ENCODE results near the gene APOL6.

APOL6 gene

DNA sequence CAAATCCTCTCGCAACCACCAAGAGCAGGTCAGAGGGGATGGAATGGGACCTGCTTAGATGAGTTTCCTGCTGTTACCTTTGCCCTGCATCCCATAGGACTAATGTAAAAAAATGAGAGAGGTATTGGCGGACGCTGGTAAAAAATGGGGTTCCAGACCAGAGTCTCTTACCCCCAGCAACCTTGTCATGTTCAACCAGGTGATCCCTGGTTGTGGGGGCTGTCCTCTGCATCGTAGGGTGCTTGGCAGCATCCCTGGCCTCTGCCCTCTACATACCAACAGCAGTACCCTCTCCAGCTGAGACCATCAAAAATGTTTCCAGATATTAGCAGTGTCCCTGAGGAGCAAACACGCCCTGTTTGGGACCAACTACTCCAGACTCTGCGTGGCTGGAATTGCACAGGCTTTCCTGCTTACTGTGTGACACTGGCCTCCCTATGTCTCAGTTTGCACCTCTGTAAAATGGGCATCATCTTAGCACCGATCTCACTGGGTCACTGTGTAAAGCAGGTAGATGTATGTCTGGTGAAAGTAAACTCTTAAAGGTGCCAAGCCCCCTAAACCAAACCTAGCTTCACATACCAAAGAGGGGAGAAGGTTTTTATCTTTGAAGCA, 1.5 kb downstream of the APOL6 start:
- H2BK5ac ChIP-seq (ENCODE audit: low read length): no peak overlapping the region
- no peak overlapping the region for H3K9ac ChIP-seq (ENCODE audit: low read depth, low read length, poor library complexity)
- no peaks in the 10 kb centered on the region for H3K9me3 ChIP-seq (replicated peaks in 1 of 2; ENCODE audit: control insufficient read depth in 2 of 2, insufficient read depth in 1 of 2, low read depth in 1 of 2, low read length in 2 of 2)
- peaks cover 0 to 8% of the 10 kb centered on the region in 2 donors for H3K4me1 ChIP-seq (ENCODE audit: control insufficient read depth in 2 of 2, insufficient read depth in 1 of 2, low read depth in 1 of 2, low read length in 2 of 2)
- H3K27ac ChIP-seq (replicated peaks; ENCODE audit: low read length): no peak overlapping the region
- H3K14ac ChIP-seq (ENCODE audit: low read length): no peak overlapping the region
- H3K4me2 ChIP-seq (ENCODE audit: insufficient read depth, low read length, poor library complexity, severe bottlenecking): no peak overlapping the region
- H3K18ac ChIP-seq (ENCODE audit: low read length): no peak overlapping the region
- H2AK5ac ChIP-seq (ENCODE audit: low read depth, low read length): no peak overlapping the region
- DNase-seq (ENCODE audit: low spot score): no peak
- no peak overlapping the region for H2BK15ac ChIP-seq (ENCODE audit: low read length)
- H2BK12ac ChIP-seq (ENCODE audit: low read length): no peak overlapping the region
- WGBS, 2 donors (ENCODE audit: extremely low coverage in 2 of 2, insufficient read length in 2 of 2, insufficient replicate concordance in 1 of 2): no CpG with 5 or more reads among the region's 7 CpGs
- H3K4me3 ChIP-seq (ENCODE audit: low read length in 2 of 2): no peak overlapping the region
- H2AFZ ChIP-seq (ENCODE audit: low read length): no peak overlapping the region
- H3K36me3 ChIP-seq (replicated peaks in 1 of 2; ENCODE audit: control insufficient read depth in 2 of 2, insufficient read depth in 2 of 2, low read length in 2 of 2): no peaks in the 10 kb centered on the region
- H4K91ac ChIP-seq (ENCODE audit: low read depth, low read length, poor library complexity): no peak overlapping the region
- H2BK120ac ChIP-seq (ENCODE audit: low read depth, low read length): no peak overlapping the region
- no peaks in the 10 kb centered on the region for H3K27me3 ChIP-seq (ENCODE audit: control insufficient read depth in 3 of 3, insufficient read depth in 3 of 3, low read depth in 1 of 3, low read length in 3 of 3)
- no peak overlapping the region for H4K8ac ChIP-seq (ENCODE audit: low read depth, low read length)
- no peak overlapping the region for H3K23ac ChIP-seq (ENCODE audit: low read depth, low read length, poor library complexity)
- H3K4ac ChIP-seq (ENCODE audit: low read length): no peak overlapping the region
- no peaks in the 10 kb centered on the region for H3K79me1 ChIP-seq (ENCODE audit: low read depth, low read length)

- Histone ChIP-seq H3K9ac (ENCODE audit: low read depth, low read length, poor library complexity) (no peak overlapping the region), H3K79me1 (ENCODE audit: low read depth, low read length) (no peaks in the 10 kb centered on the region), H2BK120ac (ENCODE audit: low read depth, low read length) (no peak overlapping the region), H3K4me2 (ENCODE audit: insufficient read depth, low read length, poor library complexity, severe bottlenecking) (no peak overlapping the region), H3K36me3 (replicated peaks in 1 of 2; ENCODE audit: control insufficient read depth in 2 of 2, insufficient read depth in 2 of 2, low read length in 2 of 2) (no peaks in the 10 kb centered on the region), H4K91ac (ENCODE audit: low read depth, low read length, poor library complexity) (no peak overlapping the region), H3K27ac (replicated peaks; ENCODE audit: low read length) (no peak overlapping the region), H2BK5ac (ENCODE audit: low read length) (no peak overlapping the region), H3K4me3 (ENCODE audit: low read length in 2 of 2) (no peak overlapping the region), H2BK12ac (ENCODE audit: low read length) (no peak overlapping the region), H3K4ac (ENCODE audit: low read length) (no peak overlapping the region), H3K9me3 (replicated peaks in 1 of 2; ENCODE audit: control insufficient read depth in 2 of 2, insufficient read depth in 1 of 2, low read depth in 1 of 2, low read length in 2 of 2) (no peaks in the 10 kb centered on the region), H3K27me3 (ENCODE audit: control insufficient read depth in 3 of 3, insufficient read depth in 3 of 3, low read depth in 1 of 3, low read length in 3 of 3) (no peaks in the 10 kb centered on the region), H2AFZ (ENCODE audit: low read length) (no peak overlapping the region), H3K23ac (ENCODE audit: low read depth, low read length, poor library complexity) (no peak overlapping the region), H3K14ac (ENCODE audit: low read length) (no peak overlapping the region), H4K8ac (ENCODE audit: low read depth, low read length) (no peak overlapping the region), H2BK15ac (ENCODE audit: low read length) (no peak overlapping the region), H2AK5ac (ENCODE audit: low read depth, low read length) (no peak overlapping the region), H3K18ac (ENCODE audit: low read length) (peak overlapping the region; percentile 19), H3K4me1 (ENCODE audit: control insufficient read depth in 2 of 2, insufficient read depth in 1 of 2, low read depth in 1 of 2, low read length in 2 of 2) (peaks cover 0 to 8% of the 10 kb centered on the region in 2 donors)
- no peak for DNase-seq (ENCODE audit: low spot score)
- no CpG with 5 or more reads among the region's 7 CpGs for WGBS, 2 donors (ENCODE audit: extremely low coverage in 2 of 2, insufficient read length in 2 of 2, insufficient replicate concordance in 1 of 2)
These were observed 2.8 kb downstream of the APOL6 start for GRCh38 chr22:35651085-35651484.

DNA sequence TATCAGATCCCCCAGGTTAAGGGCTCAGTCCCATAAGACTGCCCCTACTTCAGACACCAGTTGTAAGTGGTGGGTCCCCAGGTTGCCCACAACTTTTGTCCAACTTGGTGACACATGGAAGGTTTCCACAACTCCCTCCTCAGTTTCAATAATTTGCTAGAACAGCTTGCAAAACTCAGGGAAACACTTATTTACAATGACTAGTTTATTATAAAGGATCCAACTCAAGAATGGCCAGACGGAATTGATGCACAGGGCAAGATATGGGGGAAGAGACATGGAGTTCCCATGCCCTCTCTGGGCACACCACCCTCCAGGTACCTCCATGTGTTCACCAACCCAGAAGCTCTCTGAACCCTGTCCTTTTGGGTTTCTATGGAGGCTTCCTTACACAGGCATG, 5.6 kb downstream of the APOL6 start:
- Histone ChIP-seq H3K4me2 (ENCODE audit: insufficient read depth, low read length, poor library complexity, severe bottlenecking) (no peak overlapping the region), H2AFZ (ENCODE audit: low read length) (no peak overlapping the region), H2BK15ac (ENCODE audit: low read length) (no peak overlapping the region), H3K9me3 (replicated peaks in 1 of 2; ENCODE audit: control insufficient read depth in 2 of 2, insufficient read depth in 1 of 2, low read depth in 1 of 2, low read length in 2 of 2) (no peaks in the 10 kb centered on the region), H3K36me3 (replicated peaks in 1 of 2; ENCODE audit: control insufficient read depth in 2 of 2, insufficient read depth in 2 of 2, low read length in 2 of 2) (peaks cover 0 to 2% of the 10 kb centered on the region in 2 donors), H3K18ac (ENCODE audit: low read length) (no peak overlapping the region), H3K79me1 (ENCODE audit: low read depth, low read length) (no peaks in the 10 kb centered on the region), H2BK5ac (ENCODE audit: low read length) (no peak overlapping the region), H3K9ac (ENCODE audit: low read depth, low read length, poor library complexity) (no peak overlapping the region), H2BK120ac (ENCODE audit: low read depth, low read length) (no peak overlapping the region), H3K27ac (replicated peaks; ENCODE audit: low read length) (no peak overlapping the region), H3K23ac (ENCODE audit: low read depth, low read length, poor library complexity) (no peak overlapping the region), H3K27me3 (ENCODE audit: control insufficient read depth in 3 of 3, insufficient read depth in 3 of 3, low read depth in 1 of 3, low read length in 3 of 3) (no peaks in the 10 kb centered on the region), H2BK12ac (ENCODE audit: low read length) (no peak overlapping the region), H3K14ac (ENCODE audit: low read length) (no peak overlapping the region), H4K91ac (ENCODE audit: low read depth, low read length, poor library complexity) (no peak overlapping the region), H3K4ac (ENCODE audit: low read length) (no peak overlapping the region), H3K4me1 (ENCODE audit: control insufficient read depth in 2 of 2, insufficient read depth in 1 of 2, low read depth in 1 of 2, low read length in 2 of 2) (peaks cover 0 to 1% of the 10 kb centered on the region in 2 donors), H2AK5ac (ENCODE audit: low read depth, low read length) (no peak overlapping the region), H3K4me3 (ENCODE audit: low read length in 2 of 2) (no peak overlapping the region), H4K8ac (ENCODE audit: low read depth, low read length) (no peak overlapping the region)
- no peak for DNase-seq (ENCODE audit: low spot score)
- no CpG with 5 or more reads among the region's 1 CpG for WGBS, 2 donors (ENCODE audit: extremely low coverage in 2 of 2, insufficient read length in 2 of 2, insufficient replicate concordance in 1 of 2)

- H3K9ac ChIP-seq (ENCODE audit: low read depth, low read length, poor library complexity): no peak overlapping the region
These were observed 8.1 kb downstream of the APOL6 start for GRCh38 chr22:35656284-35656752.

More at GRCh38 chr22:35656284-35656752, 8.1 kb downstream of the APOL6 start:
- H3K4me2 ChIP-seq (ENCODE audit: insufficient read depth, low read length, poor library complexity, severe bottlenecking): no peak overlapping the region
- no peak overlapping the region for H3K23ac ChIP-seq (ENCODE audit: low read depth, low read length, poor library complexity)
- H2BK120ac ChIP-seq (ENCODE audit: low read depth, low read length): no peak overlapping the region
- no peak overlapping the region for H3K18ac ChIP-seq (ENCODE audit: low read length)
- no peak overlapping the region for H3K4ac ChIP-seq (ENCODE audit: low read length)
- no peak overlapping the region for H4K8ac ChIP-seq (ENCODE audit: low read depth, low read length)
- H2BK15ac ChIP-seq (ENCODE audit: low read length): no peak overlapping the region
- H3K4me1 ChIP-seq (ENCODE audit: control insufficient read depth in 2 of 2, insufficient read depth in 1 of 2, low read depth in 1 of 2, low read length in 2 of 2): no peaks in the 10 kb centered on the region
- WGBS, 2 donors (ENCODE audit: extremely low coverage in 2 of 2, insufficient read length in 2 of 2, insufficient replicate concordance in 1 of 2): no CpG with 5 or more reads among the region's 5 CpGs
- H2BK12ac ChIP-seq (ENCODE audit: low read length): no peak overlapping the region
- no peak for DNase-seq (ENCODE audit: low spot score)
- H3K27ac ChIP-seq (replicated peaks; ENCODE audit: low read length): no peak overlapping the region
- H4K91ac ChIP-seq (ENCODE audit: low read depth, low read length, poor library complexity): no peak overlapping the region
- no peaks in the 10 kb centered on the region for H3K9me3 ChIP-seq (replicated peaks in 1 of 2; ENCODE audit: control insufficient read depth in 2 of 2, insufficient read depth in 1 of 2, low read depth in 1 of 2, low read length in 2 of 2)
- H2AK5ac ChIP-seq (ENCODE audit: low read depth, low read length): no peak overlapping the region
- H3K4me3 ChIP-seq (ENCODE audit: low read length in 2 of 2): no peak overlapping the region
- no peak overlapping the region for H2AFZ ChIP-seq (ENCODE audit: low read length)
- H3K14ac ChIP-seq (ENCODE audit: low read length): no peak overlapping the region
- no peak overlapping the region for H2BK5ac ChIP-seq (ENCODE audit: low read length)
- no peaks in the 10 kb centered on the region for H3K27me3 ChIP-seq (ENCODE audit: control insufficient read depth in 3 of 3, insufficient read depth in 3 of 3, low read depth in 1 of 3, low read length in 3 of 3)
- no peaks in the 10 kb centered on the region for H3K79me1 ChIP-seq (ENCODE audit: low read depth, low read length)
- H3K36me3 ChIP-seq (replicated peaks in 1 of 2; ENCODE audit: control insufficient read depth in 2 of 2, insufficient read depth in 2 of 2, low read length in 2 of 2): peaks cover 0 to 2% of the 10 kb centered on the region in 2 donors
